Kidney (tissue), 14 donors: ENCODE results near the gene PYCR2. TPM values are rescaled to one million over a fixed set of nuclear protein-coding genes. Genes with fewer than 3 reads are reported as not detected.

Experiments used
- DNase-seq, 5 donors: peaks; one replicate each; pipeline ENCODE4 v3.0.0-alpha.2; 2013 to 2020
- FAIRE-seq: peaks from 2 replicates; lab custom pipeline; 2012; peaks lifted over from hg19 to GRCh38; lab: Jason Lieb, UNC
- H3K27ac ChIP-seq, 2 donors: one replicate each; pipeline ENCODE4 v1.7.0; 2013; ENCODE audit warnings: low read depth in 2 of 2, low read length in 2 of 2, inconsistent platforms in 1 of 2
- H3K27me3 ChIP-seq: one replicate; pipeline ENCODE4 v1.7.1; 2013; ENCODE audit warnings: low read length, inconsistent platforms; ENCODE audit not compliant: control insufficient read depth, insufficient read depth
- H3K36me3 ChIP-seq, 3 donors: one replicate each; pipeline versions ENCODE4 v1.7.0 to v1.7.1; 2013; ENCODE audit warnings: low read length in 3 of 3, control low read depth in 1 of 3, inconsistent platforms in 1 of 3; ENCODE audit not compliant: insufficient read depth in 3 of 3, control insufficient read depth in 2 of 3
- H3K4me1 ChIP-seq, 3 donors: one replicate each; pipeline versions ENCODE4 v1.7.0 to v1.7.1; 2013; ENCODE audit warnings: low read length in 3 of 3, inconsistent platforms in 1 of 3, low read depth in 1 of 3; ENCODE audit not compliant: control insufficient read depth in 2 of 3, insufficient read depth in 2 of 3
- H3K4me3 ChIP-seq, 3 donors: one replicate each; pipeline versions ENCODE4 v1.7.0 to v1.8.1; 2013; ENCODE audit warnings: low read length in 3 of 3, control low read depth in 1 of 3, inconsistent platforms in 1 of 3
- H3K9ac ChIP-seq, 3 donors: one replicate each; pipeline versions ENCODE4 v1.7.0 to v1.7.1; 2013; ENCODE audit warnings: low read length in 3 of 3, control low read depth in 1 of 3, inconsistent platforms in 1 of 3
- H3K9me3 ChIP-seq, 3 donors: one replicate each; pipeline versions ENCODE4 v1.7.0 to v1.7.1; 2013; ENCODE audit warnings: low read length in 3 of 3, control low read depth in 1 of 3, inconsistent platforms in 1 of 3; ENCODE audit not compliant: control insufficient read depth in 2 of 3, insufficient read depth in 1 of 3
- intact Hi-C: fragments of 100-400 bp; cut with DNase I; formaldehyde crosslinking; loops from one replicate; pipeline ENCODE4 v1.11.1; 2022
- polyA plus RNA-seq: library from polyadenylated mRNA; stranded (reverse); fragments of 350-450 nt; fragmentation: Illumina TruSeq; extraction: RNeasy Lipid Tissue Mini Kit (QIAGEN cat#74804); gene quantifications from one replicate; pipeline ENCODE4 v1.2.3, GENCODE V29; 2014; ENCODE audit warnings: low read depth, low replicate concordance; ENCODE audit not compliant: insufficient read depth
- total RNA-seq: library from RNA; stranded (reverse); fragmentation: NEBNext Ultra II Directional; extraction: Animal tissue kit (Norgen Biotek cat#: 25700); gene quantifications from one replicate; pipeline ENCODE4 v1.2.1, GENCODE V29; 2021
- TF ChIP-seq, protein P1 (sequence below): IDR thresholded peaks from 3 replicates; pipeline ENCODE4 v1.5.1; 2012; ENCODE audit warnings: mild to moderate bottlenecking, moderate library complexity, borderline replicate concordance; ENCODE audit not compliant: insufficient read depth; ENCODE audit errors: extremely low read depth
- donor health status: control.
- donor health status: control.
- donor health status: control.
- donor health status: control.
- donor health status: control.
- donor health status: DM: yes; HTN: yes; CAD: no.
- donor health status: Normal renal cell carcinoma (clear cell type).

The PYCR2 gene
- total and polyA plus RNA-seq, 2 donors from 2014 or later, result 72.4 to 79.3 TPM

DNA sequence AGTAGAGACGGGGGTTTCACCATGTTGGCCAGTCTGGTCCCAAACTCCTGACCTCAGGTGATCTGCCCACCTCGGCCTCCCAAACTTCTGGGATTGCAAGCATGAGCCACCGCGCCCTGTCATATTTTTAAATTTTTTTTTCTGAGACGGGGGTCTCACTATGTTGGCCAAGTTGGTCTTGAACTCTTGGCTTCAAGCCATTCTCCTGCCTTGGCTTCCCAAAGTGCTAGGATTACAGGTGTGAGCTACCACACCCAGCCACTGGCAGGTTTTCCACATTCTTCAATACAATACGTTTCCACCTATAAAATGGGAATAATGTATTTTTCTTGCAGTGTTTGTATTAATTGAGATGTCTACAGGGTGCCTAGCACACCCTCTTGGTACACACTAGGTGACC lies 31.7 kb downstream of the PYCR2 start:
- FAIRE-seq, result no peak
- H3K9ac ChIP-seq, result no peak overlapping the region
- no peak overlapping the region for H3K27ac ChIP-seq
- peak in 1 of 5 donors; percentile 8 for DNase-seq
- no peaks in the 10 kb centered on the region for H3K27me3 ChIP-seq
- H3K9me3 ChIP-seq, result no peaks in the 10 kb centered on the region
- no peaks in the 10 kb centered on the region for H3K36me3 ChIP-seq
- peaks cover 0 to 7% (median 5%) of the 10 kb centered on the region in 3 donors for H3K4me1 ChIP-seq
- no peak overlapping the region for H3K4me3 ChIP-seq
- intact Hi-C loops, result no loop called here
- TF ChIP-seq, protein P1, sequence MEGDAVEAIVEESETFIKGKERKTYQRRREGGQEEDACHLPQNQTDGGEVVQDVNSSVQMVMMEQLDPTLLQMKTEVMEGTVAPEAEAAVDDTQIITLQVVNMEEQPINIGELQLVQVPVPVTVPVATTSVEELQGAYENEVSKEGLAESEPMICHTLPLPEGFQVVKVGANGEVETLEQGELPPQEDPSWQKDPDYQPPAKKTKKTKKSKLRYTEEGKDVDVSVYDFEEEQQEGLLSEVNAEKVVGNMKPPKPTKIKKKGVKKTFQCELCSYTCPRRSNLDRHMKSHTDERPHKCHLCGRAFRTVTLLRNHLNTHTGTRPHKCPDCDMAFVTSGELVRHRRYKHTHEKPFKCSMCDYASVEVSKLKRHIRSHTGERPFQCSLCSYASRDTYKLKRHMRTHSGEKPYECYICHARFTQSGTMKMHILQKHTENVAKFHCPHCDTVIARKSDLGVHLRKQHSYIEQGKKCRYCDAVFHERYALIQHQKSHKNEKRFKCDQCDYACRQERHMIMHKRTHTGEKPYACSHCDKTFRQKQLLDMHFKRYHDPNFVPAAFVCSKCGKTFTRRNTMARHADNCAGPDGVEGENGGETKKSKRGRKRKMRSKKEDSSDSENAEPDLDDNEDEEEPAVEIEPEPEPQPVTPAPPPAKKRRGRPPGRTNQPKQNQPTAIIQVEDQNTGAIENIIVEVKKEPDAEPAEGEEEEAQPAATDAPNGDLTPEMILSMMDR, result no peak

DNA sequence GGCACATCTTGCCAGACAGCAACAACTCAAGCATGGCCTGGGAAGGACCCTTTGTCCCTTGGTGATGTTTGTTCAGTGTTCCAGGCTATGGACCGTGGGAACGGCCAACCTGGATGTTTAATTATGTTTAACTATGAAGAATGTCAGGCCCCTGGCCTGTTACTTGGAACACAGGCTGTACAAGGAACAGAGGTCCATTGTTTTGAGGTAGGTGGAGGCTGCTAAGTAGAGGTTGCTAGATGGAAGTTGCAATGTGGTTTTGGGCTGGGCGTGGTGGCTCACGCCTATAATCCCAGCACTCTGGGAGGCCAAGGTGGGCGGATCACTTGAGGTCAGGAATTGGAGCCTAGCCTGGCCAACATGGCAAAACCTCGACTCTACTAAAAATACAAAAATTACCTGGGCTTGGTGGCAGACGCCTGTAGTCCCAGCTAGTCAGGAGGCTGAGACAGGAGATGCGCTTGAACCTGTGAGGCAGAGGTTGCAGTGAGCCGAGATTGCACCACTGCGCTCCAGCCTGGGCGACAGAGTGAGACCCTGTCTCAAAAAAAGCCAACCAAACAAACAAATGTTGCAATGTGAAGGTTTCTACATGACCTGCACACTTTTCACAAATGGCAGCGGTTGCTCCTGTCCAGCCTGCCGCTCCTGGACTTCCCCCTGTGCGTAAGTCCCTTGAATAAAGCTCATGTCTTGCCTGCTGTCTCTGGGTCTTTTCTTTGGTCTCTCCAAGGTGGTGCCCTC lies 32.6 kb downstream of the PYCR2 start:
- intact Hi-C loops, result no loop called here
- no peak overlapping the region for H3K4me3 ChIP-seq
- FAIRE-seq (no peak), DNase-seq (peak in 4 of 5 donors; percentile 59 to 79 (median 73))
- no peaks in the 10 kb centered on the region for H3K36me3 ChIP-seq
- no peaks in the 10 kb centered on the region for H3K9me3 ChIP-seq
- H3K27ac ChIP-seq, result no peak overlapping the region
- TF ChIP-seq, protein P1, result no peak
- peaks cover 0 to 7% (median 5%) of the 10 kb centered on the region in 3 donors for H3K4me1 ChIP-seq
- H3K9ac ChIP-seq, result no peak overlapping the region
- no peaks in the 10 kb centered on the region for H3K27me3 ChIP-seq

DNA sequence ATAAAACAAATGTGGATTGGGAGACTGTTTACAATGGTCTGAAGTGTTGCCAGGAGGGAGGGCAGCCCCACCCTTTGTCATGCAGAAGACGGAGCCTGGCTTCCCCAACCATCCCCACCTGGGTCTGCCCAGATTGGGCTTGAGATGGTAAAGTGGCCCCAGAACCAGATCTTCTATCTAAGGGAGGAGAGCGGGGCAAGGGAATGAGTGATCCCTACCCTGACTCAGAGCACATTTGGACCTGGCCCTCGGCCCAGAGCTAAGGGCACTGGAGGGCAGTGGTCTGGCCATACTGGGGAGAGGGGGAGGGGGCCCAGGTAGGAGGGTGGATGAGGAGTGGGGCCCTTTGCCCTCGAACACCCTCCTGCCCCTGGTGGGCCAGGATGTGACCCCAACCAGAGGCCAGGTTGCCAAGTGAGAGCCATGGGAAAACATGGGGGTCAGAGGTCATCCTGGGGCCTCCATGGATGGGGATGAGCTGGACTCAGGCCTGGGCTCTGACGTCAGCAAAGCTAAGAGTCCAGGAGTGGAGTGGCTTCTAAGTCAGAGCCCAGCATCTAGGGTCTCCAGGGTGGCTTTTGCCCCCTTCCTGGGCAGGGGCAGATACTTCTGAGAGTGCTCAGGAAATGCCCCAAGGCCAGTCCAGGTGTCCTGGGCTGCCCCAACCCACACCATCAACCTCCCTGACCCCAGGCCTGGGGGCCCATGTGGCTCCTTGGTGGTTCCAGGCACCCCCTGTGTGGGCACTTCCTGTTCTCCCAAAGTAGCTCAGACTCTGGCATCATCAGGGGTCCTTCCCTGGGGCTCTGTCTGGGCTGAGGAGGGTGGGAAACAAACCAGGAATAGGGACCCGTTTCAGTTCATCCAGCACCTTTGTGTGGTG lies 33.5 kb downstream of the PYCR2 start:
- Histone ChIP-seq H3K4me1 (peaks cover 0 to 7% (median 5%) of the 10 kb centered on the region in 3 donors), H3K9ac (no peak overlapping the region), H3K36me3 (no peaks in the 10 kb centered on the region), H3K4me3 (no peak overlapping the region), H3K9me3 (no peaks in the 10 kb centered on the region), H3K27me3 (no peaks in the 10 kb centered on the region), H3K27ac (no peak overlapping the region)
- FAIRE-seq, result no peak
- intact Hi-C loops, result no loop called here
- DNase-seq, result peak in 1 of 5 donors; percentile 66
- TF ChIP-seq, protein P1, result no peak
